Trophoblast cell (in vitro differentiated cells and primary cell): Measurements from ENCODE around the gene CACNA1C.

ENCODE experiments used
- DNase-seq, 2 donors: peaks; one replicate each; pipeline ENCODE4 v3.0.0-alpha.2; 2016
- H2AFZ ChIP-seq: 2 replicates; pipeline ENCODE4 v1.6.1; 2013; ENCODE audit warnings: low read length, moderate library complexity, mild to moderate bottlenecking; ENCODE audit not compliant: insufficient read depth, poor library complexity
- H2AK5ac ChIP-seq: 2 replicates; pipeline ENCODE4 v1.6.1; 2013; ENCODE audit warnings: mild to moderate bottlenecking, low read length
- H2BK120ac ChIP-seq: 2 replicates; pipeline ENCODE4 v1.6.1; 2013; ENCODE audit warnings: low read length, mild to moderate bottlenecking, moderate library complexity; ENCODE audit not compliant: insufficient read depth, poor library complexity
- H2BK12ac ChIP-seq: 2 replicates; pipeline ENCODE4 v1.6.1; 2013; ENCODE audit warnings: mild to moderate bottlenecking, low read length, moderate library complexity
- H2BK5ac ChIP-seq: 2 replicates; pipeline ENCODE4 v1.6.1; 2013; ENCODE audit warnings: low read length, low read depth, moderate library complexity, mild to moderate bottlenecking; ENCODE audit not compliant: poor library complexity
- H3K14ac ChIP-seq: 2 replicates; pipeline ENCODE4 v1.6.1; 2013; ENCODE audit warnings: mild to moderate bottlenecking, low read length
- H3K18ac ChIP-seq: 2 replicates; pipeline ENCODE4 v1.6.1; 2013; ENCODE audit warnings: mild to moderate bottlenecking, low read length
- H3K23ac ChIP-seq: 2 replicates; pipeline ENCODE4 v1.6.1; 2013; ENCODE audit warnings: low read length
- H3K27ac ChIP-seq: 2 replicates; pipeline ENCODE4 v1.5.1; 2013; ENCODE audit warnings: low read depth, mild to moderate bottlenecking, inconsistent platforms, low read length, moderate library complexity
- H3K27me3 ChIP-seq: 2 replicates; pipeline ENCODE4 v1.6.1; 2013; ENCODE audit warnings: inconsistent platforms, mild to moderate bottlenecking, low read length, moderate library complexity; ENCODE audit not compliant: insufficient read depth
- H3K36me3 ChIP-seq, 2 experiments: 1 replicate in 1 of 2; 2 replicates in 1 of 2; pipeline ENCODE4 v1.6.1; 2013; ENCODE audit warnings: low read length in 2 of 2, mild to moderate bottlenecking in 2 of 2, moderate library complexity in 1 of 2; ENCODE audit not compliant: insufficient read depth in 2 of 2, control insufficient read depth in 1 of 2
- H3K4ac ChIP-seq: 2 replicates; pipeline ENCODE4 v1.6.1; 2013; ENCODE audit warnings: low read depth, mild to moderate bottlenecking, low read length, moderate library complexity
- H3K4me1 ChIP-seq, 2 experiments: 1 replicate in 1 of 2; 2 replicates in 1 of 2; pipeline ENCODE4 v1.6.1; 2013; ENCODE audit warnings: low read length in 2 of 2, mild to moderate bottlenecking in 2 of 2, moderate library complexity in 1 of 2; ENCODE audit not compliant: insufficient read depth in 2 of 2, control insufficient read depth in 1 of 2
- H3K4me2 ChIP-seq: 2 replicates; pipeline ENCODE4 v1.6.1; 2013; ENCODE audit warnings: inconsistent platforms, mild to moderate bottlenecking, low read length, moderate library complexity
- H3K4me3 ChIP-seq: 2 replicates; pipeline ENCODE4 v1.5.1; 2013; ENCODE audit warnings: mild to moderate bottlenecking, low read depth, low read length, inconsistent platforms
- H3K79me1 ChIP-seq: one replicate; pipeline ENCODE4 v1.6.1; 2013; ENCODE audit warnings: low read length
- H3K79me2 ChIP-seq: 2 replicates; pipeline ENCODE4 v1.6.1; 2013; ENCODE audit warnings: low read length, mild to moderate bottlenecking; ENCODE audit not compliant: control insufficient read depth, insufficient read depth, poor library complexity
- H3K9ac ChIP-seq: 2 replicates; pipeline ENCODE4 v1.6.1; 2013; ENCODE audit warnings: mild to moderate bottlenecking, low read length
- H3K9me3 ChIP-seq: 2 replicates; pipeline ENCODE4 v1.6.1; 2013; ENCODE audit warnings: low read depth, mild to moderate bottlenecking, control low read depth, inconsistent platforms, low read length; ENCODE audit not compliant: insufficient read depth
- H4K12ac ChIP-seq: 2 replicates; pipeline ENCODE4 v1.6.1; 2013; ENCODE audit warnings: low read depth, mild to moderate bottlenecking, low read length, moderate library complexity
- H4K8ac ChIP-seq: 2 replicates; pipeline ENCODE4 v1.6.1; 2013; ENCODE audit warnings: low read depth, mild to moderate bottlenecking, low read length, moderate library complexity
- H4K91ac ChIP-seq: one replicate; pipeline ENCODE4 v1.6.1; 2013; ENCODE audit warnings: low read depth, mild to moderate bottlenecking, low read length, moderate library complexity
- WGBS: extraction: QIAGEN DNeasy Blood & Tissue Kit; methylation state at CpG from one replicate; pipeline ENCODE4 v1.1.7; 2013; ENCODE audit warnings: missing lambda C conversion rate; ENCODE audit not compliant: insufficient read length, insufficient coverage; ENCODE audit errors: extremely low coverage; 5-methylcytosine and 5-hydroxymethylcytosine counted together

Gene CACNA1C

GRCh38 chr12:2606186-2606910 lies 553.6 kb downstream of the CACNA1C start:
- Histone ChIP-seq H3K4me2 (no peak overlapping the region), H3K4ac (no peak overlapping the region), H2BK12ac (no peak overlapping the region), H3K18ac (no peak overlapping the region), H2AFZ (no peak overlapping the region), H3K9me3 (peaks cover 4% of the 10 kb centered on the region), H3K27me3 (no peaks in the 10 kb centered on the region), H3K9ac (no peak overlapping the region), H3K4me3 (no peak overlapping the region), H3K14ac (no peak overlapping the region), H3K79me2 (no peaks in the 10 kb centered on the region), H4K91ac (no peak overlapping the region), H3K27ac (no peak overlapping the region), H3K79me1 (no peaks in the 10 kb centered on the region), H2BK5ac (no peak overlapping the region), H2AK5ac (no peak overlapping the region), H4K8ac (no peak overlapping the region), H4K12ac (no peak overlapping the region), H3K36me3 (peaks cover 7 to 15% of the 10 kb centered on the region in 2 experiments), H3K23ac (no peak overlapping the region), H3K4me1 (no peaks in the 10 kb centered on the region), H2BK120ac (no peak overlapping the region)
- DNase-seq, result no peak
- WGBS, result no CpG with 5 or more reads among the region's 17 CpGs

DNA sequence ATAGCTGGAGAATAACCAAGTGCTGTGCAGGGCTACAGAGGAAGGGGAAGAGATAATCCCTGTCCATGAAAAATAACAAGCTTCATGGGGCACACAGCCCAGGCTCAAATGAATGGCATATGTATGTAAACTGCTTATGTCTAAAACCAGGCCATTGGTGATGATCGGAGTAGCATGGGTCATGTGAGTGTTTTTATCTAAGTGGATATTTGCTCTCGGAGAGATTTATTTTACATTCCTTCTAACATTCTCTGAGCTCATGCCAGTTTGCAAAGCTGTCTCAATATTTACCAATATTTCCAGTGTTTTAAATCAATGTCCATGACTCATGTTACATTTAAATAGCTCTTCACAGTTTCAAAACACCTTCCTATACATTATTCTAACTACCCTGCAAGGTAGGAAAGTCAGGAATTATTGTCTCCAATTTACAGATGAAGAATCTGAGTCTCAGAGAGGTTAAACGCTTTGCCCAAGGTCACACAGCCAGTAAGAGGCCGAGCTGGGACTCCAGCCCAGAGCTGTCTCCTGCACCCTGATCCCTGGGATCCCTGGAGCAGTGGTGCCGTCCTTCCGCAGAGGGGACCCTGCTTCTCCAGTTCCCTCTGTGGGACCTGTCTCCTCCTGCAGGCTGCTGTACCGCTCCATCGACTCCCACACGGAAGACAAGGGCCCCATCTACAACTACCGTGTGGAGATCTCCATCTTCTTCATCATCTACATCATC lies 555.3 kb downstream of the CACNA1C start:
- DNase-seq, result no peak
- no peaks in the 10 kb centered on the region for H3K4me1 ChIP-seq
- H2BK5ac ChIP-seq, result no peak overlapping the region
- no peak overlapping the region for H3K14ac ChIP-seq
- H3K9me3 ChIP-seq, result peaks cover 4% of the 10 kb centered on the region
- no peak overlapping the region for H3K4me3 ChIP-seq
- no peak overlapping the region for H2AFZ ChIP-seq
- H3K36me3 ChIP-seq, result peaks cover 7 to 15% of the 10 kb centered on the region in 2 experiments
- H3K4me2 ChIP-seq, result no peak overlapping the region
- no peaks in the 10 kb centered on the region for H3K79me1 ChIP-seq
- no peak overlapping the region for H2AK5ac ChIP-seq
- no peaks in the 10 kb centered on the region for H3K79me2 ChIP-seq
- no peak overlapping the region for H2BK120ac ChIP-seq
- H3K23ac ChIP-seq, result no peak overlapping the region
- no peak overlapping the region for H4K8ac ChIP-seq
- H3K27me3 ChIP-seq, result no peaks in the 10 kb centered on the region
- no peak overlapping the region for H3K27ac ChIP-seq
- no peak overlapping the region for H3K9ac ChIP-seq
- no peak overlapping the region for H3K18ac ChIP-seq
- H4K91ac ChIP-seq, result no peak overlapping the region
- no peak overlapping the region for H3K4ac ChIP-seq
- no peak overlapping the region for H4K12ac ChIP-seq
- no CpG with 5 or more reads among the region's 10 CpGs for WGBS
- no peak overlapping the region for H2BK12ac ChIP-seq

- no peak overlapping the region for H2AFZ ChIP-seq
- H3K36me3 ChIP-seq, result peaks cover 7 to 15% of the 10 kb centered on the region in 2 experiments
- peaks cover 4% of the 10 kb centered on the region for H3K9me3 ChIP-seq
- no peaks in the 10 kb centered on the region for H3K79me2 ChIP-seq
- DNase-seq, result no peak
- no peaks in the 10 kb centered on the region for H3K27me3 ChIP-seq
- no peak overlapping the region for H3K18ac ChIP-seq
- H4K8ac ChIP-seq, result no peak overlapping the region
- H3K79me1 ChIP-seq, result no peaks in the 10 kb centered on the region
- no peak overlapping the region for H3K9ac ChIP-seq
- WGBS, result no CpG with 5 or more reads among the region's 12 CpGs
- H3K4me2 ChIP-seq, result no peak overlapping the region
- no peaks in the 10 kb centered on the region for H3K4me1 ChIP-seq
- H2AK5ac ChIP-seq, result no peak overlapping the region
- H2BK12ac ChIP-seq, result no peak overlapping the region
- no peak overlapping the region for H4K91ac ChIP-seq
- no peak overlapping the region for H3K14ac ChIP-seq
- no peak overlapping the region for H4K12ac ChIP-seq
- H3K23ac ChIP-seq, result no peak overlapping the region
- no peak overlapping the region for H2BK120ac ChIP-seq
- no peak overlapping the region for H3K27ac ChIP-seq
- H3K4me3 ChIP-seq, result no peak overlapping the region
- H3K4ac ChIP-seq, result no peak overlapping the region
- H2BK5ac ChIP-seq, result no peak overlapping the region
Measured at GRCh38 chr12:2608608-2608945, 555.8 kb downstream of the CACNA1C start.

- Histone ChIP-seq H4K12ac (no peak overlapping the region), H3K4me1 (no peaks in the 10 kb centered on the region), H3K79me1 (no peaks in the 10 kb centered on the region), H3K4ac (no peak overlapping the region), H4K8ac (no peak overlapping the region), H3K14ac (no peak overlapping the region), H2BK120ac (no peak overlapping the region), H3K4me3 (no peak overlapping the region), H3K9me3 (peaks cover 4% of the 10 kb centered on the region), H2AK5ac (no peak overlapping the region), H3K4me2 (no peak overlapping the region), H3K18ac (no peak overlapping the region), H3K27me3 (no peaks in the 10 kb centered on the region), H3K9ac (no peak overlapping the region), H3K27ac (no peak overlapping the region), H2BK12ac (no peak overlapping the region), H3K36me3 (peaks cover 9 to 15% of the 10 kb centered on the region in 2 experiments), H2BK5ac (no peak overlapping the region), H3K79me2 (no peaks in the 10 kb centered on the region), H4K91ac (no peak overlapping the region), H2AFZ (no peak overlapping the region), H3K23ac (no peak overlapping the region)
- DNase-seq, result no peak
- WGBS, result no CpG with 5 or more reads among the region's 12 CpGs
Measured at GRCh38 chr12:2609020-2609419, 556.2 kb downstream of the CACNA1C start.
